KMS-11 (cell line): ENCODE data around the gene S100A16.
"Not testable (repeated sequence)": the region's sequence is repeated elsewhere in the genome, so short reads cannot be mapped to it uniquely, and the experiment has no call there.

ENCODE experiments used
- H2AFZ ChIP-seq: fragments of 200-600 bp; sonication (generic); 2 replicates; pipeline ENCODE4 v1.6.1; 2016; ENCODE audit warnings: antibody characterized with exemption, mixed run types, low read depth
- H3K27ac ChIP-seq: fragments of 200-600 bp; sonication (generic); 2 replicates; pipeline ENCODE4 v1.6.1; 2016; ENCODE audit warnings: mild to moderate bottlenecking, mixed run types
- H3K27me3 ChIP-seq: fragments of 200-600 bp; sonication (generic); 2 replicates; pipeline ENCODE4 v1.6.1; 2017; ENCODE audit warnings: mild to moderate bottlenecking, low read depth, mixed run types, moderate library complexity; ENCODE audit not compliant: insufficient read depth
- H3K36me3 ChIP-seq: fragments of 200-600 bp; sonication (generic); 2 replicates; pipeline ENCODE4 v1.6.1; 2017; ENCODE audit warnings: mild to moderate bottlenecking, mixed run types; ENCODE audit not compliant: insufficient read depth
- H3K4me1 ChIP-seq: fragments of 200-600 bp; sonication (generic); 2 replicates; pipeline ENCODE4 v1.6.1; 2016; ENCODE audit warnings: mild to moderate bottlenecking, low read depth, mixed run types; ENCODE audit not compliant: poor library complexity, severe bottlenecking
- H3K4me2 ChIP-seq: fragments of 200-600 bp; sonication (generic); 2 replicates; pipeline ENCODE4 v1.7.0; 2016; ENCODE audit warnings: mild to moderate bottlenecking, mixed run types
- H3K4me3 ChIP-seq: fragments of 200-600 bp; sonication (generic); IDR thresholded peaks from 2 replicates; pipeline ENCODE4 v1.6.1; 2017; ENCODE audit warnings: low read depth, low read length, mixed read lengths; ENCODE audit not compliant: insufficient read depth
- H3K79me2 ChIP-seq: fragments of 200-600 bp; sonication (generic); 2 replicates; pipeline ENCODE4 v1.6.1; 2016; ENCODE audit warnings: low read depth, mixed run types; ENCODE audit not compliant: insufficient read depth
- H3K9ac ChIP-seq: fragments of 200-600 bp; sonication (generic); 2 replicates; pipeline ENCODE4 v1.6.1; 2016; ENCODE audit warnings: mild to moderate bottlenecking, mixed run types
- H4K20me1 ChIP-seq: fragments of 200-600 bp; sonication (generic); 2 replicates; pipeline ENCODE4 v1.6.1; 2016; ENCODE audit warnings: mild to moderate bottlenecking, mixed run types; ENCODE audit not compliant: insufficient read depth
- TF ChIP-seq, protein P1 (sequence below): fragments of 200-600 bp; sonication (generic); conservative IDR thresholded peaks from 2 replicates; pipeline ENCODE4 v1.6.1; 2017; ENCODE audit warnings: low read depth, mild to moderate bottlenecking, antibody characterized with exemption, low read length, moderate library complexity, mixed read lengths

Gene S100A16

DNA sequence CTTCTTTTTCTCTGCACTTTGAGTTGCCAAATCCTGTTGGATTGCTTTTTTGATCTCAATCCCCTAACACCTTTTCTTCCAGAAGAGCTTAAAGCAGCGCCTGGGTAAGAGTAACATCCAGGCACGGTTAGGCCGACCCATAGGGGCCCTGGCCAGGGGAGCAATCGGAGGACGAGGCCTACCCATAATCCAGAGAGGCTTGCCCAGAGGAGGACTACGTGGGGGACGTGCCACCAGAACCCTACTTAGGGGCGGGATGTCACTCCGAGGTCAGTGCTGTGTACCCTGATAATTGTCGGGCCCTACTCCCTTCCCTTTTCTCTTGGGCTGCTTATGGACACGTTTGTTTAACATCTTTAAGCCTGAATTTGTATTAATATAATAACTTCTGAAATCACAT, 29.2 kb upstream of the S100A16 start:
- Histone ChIP-seq H3K36me3 (peaks cover 73% of the 10 kb centered on the region), H3K79me2 (peaks cover 28% of the 10 kb centered on the region), H3K9ac (no peak overlapping the region), H3K27ac (no peak overlapping the region), H3K4me2 (no peak overlapping the region), H3K4me1 (peaks cover under 1% of the 10 kb centered on the region), H4K20me1 (no peaks in the 10 kb centered on the region), H3K27me3 (no peaks in the 10 kb centered on the region), H3K4me3 (no peak overlapping the region), H2AFZ (no peak overlapping the region)
- TF ChIP-seq, protein P1, sequence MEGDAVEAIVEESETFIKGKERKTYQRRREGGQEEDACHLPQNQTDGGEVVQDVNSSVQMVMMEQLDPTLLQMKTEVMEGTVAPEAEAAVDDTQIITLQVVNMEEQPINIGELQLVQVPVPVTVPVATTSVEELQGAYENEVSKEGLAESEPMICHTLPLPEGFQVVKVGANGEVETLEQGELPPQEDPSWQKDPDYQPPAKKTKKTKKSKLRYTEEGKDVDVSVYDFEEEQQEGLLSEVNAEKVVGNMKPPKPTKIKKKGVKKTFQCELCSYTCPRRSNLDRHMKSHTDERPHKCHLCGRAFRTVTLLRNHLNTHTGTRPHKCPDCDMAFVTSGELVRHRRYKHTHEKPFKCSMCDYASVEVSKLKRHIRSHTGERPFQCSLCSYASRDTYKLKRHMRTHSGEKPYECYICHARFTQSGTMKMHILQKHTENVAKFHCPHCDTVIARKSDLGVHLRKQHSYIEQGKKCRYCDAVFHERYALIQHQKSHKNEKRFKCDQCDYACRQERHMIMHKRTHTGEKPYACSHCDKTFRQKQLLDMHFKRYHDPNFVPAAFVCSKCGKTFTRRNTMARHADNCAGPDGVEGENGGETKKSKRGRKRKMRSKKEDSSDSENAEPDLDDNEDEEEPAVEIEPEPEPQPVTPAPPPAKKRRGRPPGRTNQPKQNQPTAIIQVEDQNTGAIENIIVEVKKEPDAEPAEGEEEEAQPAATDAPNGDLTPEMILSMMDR = no peak

DNA sequence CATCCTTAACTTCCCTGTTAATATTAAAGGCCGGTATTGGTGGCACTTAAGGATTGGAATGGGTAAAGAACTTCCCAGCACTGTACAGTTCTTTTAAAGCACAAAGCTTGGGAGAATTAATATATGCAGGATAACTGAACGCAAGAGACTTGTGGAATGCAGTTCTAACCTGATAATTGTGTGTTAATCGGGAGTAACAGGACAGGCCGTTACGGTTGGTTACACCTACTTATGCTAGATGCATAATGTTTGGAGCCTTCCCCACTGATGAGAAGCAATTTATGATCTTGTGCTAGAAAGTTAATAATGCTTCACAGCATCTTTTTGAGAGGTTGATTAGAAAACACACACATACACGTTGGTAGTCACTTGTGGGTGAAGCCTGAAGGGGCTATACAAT, 27.9 kb upstream of the S100A16 start:
- no peak overlapping the region for H3K4me3 ChIP-seq
- no peaks in the 10 kb centered on the region for H4K20me1 ChIP-seq
- no peak overlapping the region for H2AFZ ChIP-seq
- peaks cover 13% of the 10 kb centered on the region for H3K4me1 ChIP-seq
- no peak overlapping the region for H3K27ac ChIP-seq
- H3K27me3 ChIP-seq = no peaks in the 10 kb centered on the region
- no peak overlapping the region for H3K9ac ChIP-seq
- no peak overlapping the region for H3K4me2 ChIP-seq
- TF ChIP-seq, protein P1 = no peak
- H3K79me2 ChIP-seq = peaks cover 41% of the 10 kb centered on the region
- peaks cover 84% of the 10 kb centered on the region for H3K36me3 ChIP-seq

DNA sequence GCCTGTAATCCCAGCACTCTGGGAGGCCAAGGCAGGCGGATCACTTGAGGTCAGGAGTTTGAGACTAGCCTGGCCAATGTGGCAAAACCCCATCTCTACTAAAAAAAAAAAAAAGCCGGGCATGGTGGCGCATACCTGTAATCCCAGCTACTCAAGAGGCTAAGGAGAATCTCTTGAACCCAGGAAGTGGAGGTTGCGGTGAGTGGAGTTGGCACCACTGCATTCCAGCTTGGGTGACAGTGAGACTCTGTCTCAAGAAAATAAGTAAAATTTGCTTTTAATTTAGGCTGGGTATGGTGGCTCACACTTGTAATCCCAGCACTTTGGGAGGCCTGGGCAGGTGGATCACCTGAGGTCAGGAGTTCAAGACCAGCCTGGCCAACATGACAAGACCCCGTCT, 27.3 kb upstream of the S100A16 start:
- peaks cover 20% of the 10 kb centered on the region for H3K4me1 ChIP-seq
- not testable (repeated sequence) for H3K4me3 ChIP-seq, H3K9ac ChIP-seq, H4K20me1 ChIP-seq, H2AFZ ChIP-seq, H3K4me2 ChIP-seq, H3K27ac ChIP-seq, H3K27me3 ChIP-seq
- peaks cover 48% of the 10 kb centered on the region for H3K79me2 ChIP-seq
- peaks cover 80% of the 10 kb centered on the region; the same call in 1 of the 2 replicates for H3K36me3 ChIP-seq

DNA sequence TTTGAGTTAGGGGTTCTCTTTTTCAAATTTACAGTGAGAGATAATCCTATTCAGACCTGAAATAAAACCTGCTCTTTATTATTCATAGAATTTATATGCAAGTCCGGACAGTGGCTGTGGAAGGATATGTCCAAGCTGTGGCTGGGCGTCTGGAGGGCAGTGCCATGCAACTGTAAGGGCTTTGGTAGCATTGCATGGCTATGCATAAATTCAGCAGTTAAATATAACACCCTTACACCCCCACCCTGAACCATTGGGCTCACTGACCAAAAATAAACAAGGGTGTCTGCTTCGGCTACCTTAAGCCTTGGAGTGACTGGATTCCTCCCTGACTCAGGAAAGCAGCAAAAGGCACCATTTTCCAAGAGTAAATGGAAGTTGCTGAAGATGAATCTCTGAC, 26.3 kb upstream of the S100A16 start:
- no peaks in the 10 kb centered on the region for H4K20me1 ChIP-seq
- no peak overlapping the region for H3K4me3 ChIP-seq
- peaks cover 24% of the 10 kb centered on the region for H3K4me1 ChIP-seq
- no peak overlapping the region for H3K9ac ChIP-seq
- peaks cover 57% of the 10 kb centered on the region for H3K79me2 ChIP-seq
- H3K27ac ChIP-seq = no peak overlapping the region
- no peak overlapping the region for H2AFZ ChIP-seq
- TF ChIP-seq, protein P1 = no peak
- peaks cover 72% of the 10 kb centered on the region; the same call in 1 of the 2 replicates for H3K36me3 ChIP-seq
- H3K27me3 ChIP-seq = no peaks in the 10 kb centered on the region
- H3K4me2 ChIP-seq = no peak overlapping the region

DNA sequence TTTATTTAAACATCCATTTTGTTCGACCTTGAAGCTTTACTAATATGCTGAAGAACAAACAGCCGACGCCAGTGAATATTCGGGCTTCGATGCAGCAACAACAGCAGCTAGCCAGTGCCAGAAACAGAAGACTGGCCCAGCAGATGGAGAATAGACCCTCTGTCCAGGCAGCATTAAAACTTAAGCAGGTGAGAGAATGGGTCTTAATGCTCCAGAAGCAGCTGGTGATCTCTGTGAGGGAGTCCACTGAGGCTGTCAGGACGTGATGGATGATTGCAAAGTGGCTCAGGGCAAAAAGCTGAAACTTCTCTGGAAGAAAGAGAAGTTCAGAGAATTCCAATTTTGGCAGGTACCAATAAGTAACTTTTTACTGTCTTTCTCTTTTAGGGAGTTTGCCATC, 25.3 kb upstream of the S100A16 start:
- no peak overlapping the region for H2AFZ ChIP-seq
- no peak overlapping the region for H3K27ac ChIP-seq
- H3K4me3 ChIP-seq = no peak overlapping the region
- TF ChIP-seq, protein P1 = no peak
- no peak overlapping the region for H3K4me2 ChIP-seq
- no peaks in the 10 kb centered on the region for H4K20me1 ChIP-seq
- peaks cover 27% of the 10 kb centered on the region for H3K4me1 ChIP-seq
- no peak overlapping the region for H3K9ac ChIP-seq
- peaks cover 59% of the 10 kb centered on the region for H3K79me2 ChIP-seq
- no peaks in the 10 kb centered on the region for H3K27me3 ChIP-seq
- H3K36me3 ChIP-seq = peaks cover 64% of the 10 kb centered on the region; the same call in 1 of the 2 replicates
